Smooth muscle cell (in vitro differentiated cells): ENCODE results near the gene CDH23. TPM values are rescaled to one million over a fixed set of nuclear protein-coding genes. Genes with fewer than 3 reads are reported as not detected.

Experiments used
- DNase-seq: peaks from one replicate; lab custom pipeline; 2025; ENCODE audit not compliant: unreplicated experiment; lab: John Stamatoyannopoulos, UW
- H2AFZ ChIP-seq: fragments of 200-600 bp; sonication (generic); 2 replicates; pipeline ENCODE4 v1.6.0; 2016; ENCODE audit warnings: antibody characterized with exemption, low read depth, mild to moderate bottlenecking
- H3F3A ChIP-seq: fragments of 200-600 bp; sonication (generic); 2 replicates; pipeline ENCODE4 v1.6.0; 2017; ENCODE audit warnings: antibody characterized with exemption, low read depth
- H3K27ac ChIP-seq: fragments of 200-600 bp; sonication (generic); 2 replicates; pipeline ENCODE4 v1.5.1; 2016; ENCODE audit warnings: low read depth, mild to moderate bottlenecking
- H3K27me3 ChIP-seq: fragments of 200-600 bp; sonication (generic); 2 replicates; pipeline ENCODE4 v1.6.1; 2016; ENCODE audit warnings: low read depth, mild to moderate bottlenecking
- H3K36me3 ChIP-seq: fragments of 200-600 bp; sonication (generic); 2 replicates; pipeline ENCODE4 v1.5.1; 2016; ENCODE audit warnings: low read depth
- H3K4me1 ChIP-seq: fragments of 200-600 bp; sonication (generic); 2 replicates; pipeline ENCODE4 v1.5.1; 2016; ENCODE audit warnings: low read depth
- H3K4me2 ChIP-seq: fragments of 200-600 bp; sonication (generic); 2 replicates; pipeline ENCODE4 v1.6.0; 2016; ENCODE audit warnings: mild to moderate bottlenecking
- H3K4me3 ChIP-seq: fragments of 200-600 bp; sonication (generic); 2 replicates; pipeline ENCODE4 v1.5.1; 2016; ENCODE audit warnings: mild to moderate bottlenecking
- H3K79me2 ChIP-seq: fragments of 200-600 bp; sonication (generic); 2 replicates; pipeline ENCODE4 v1.6.0; 2016; ENCODE audit warnings: low read depth, mild to moderate bottlenecking
- H3K9ac ChIP-seq: fragments of 200-600 bp; sonication (generic); 2 replicates; pipeline ENCODE4 v1.6.0; 2016; ENCODE audit warnings: low read depth
- H3K9me3 ChIP-seq: fragments of 200-600 bp; sonication (generic); replicated peaks from 2 replicates; pipeline ENCODE4 v1.5.1; 2016; ENCODE audit warnings: low read depth
- H4K20me1 ChIP-seq: fragments of 200-600 bp; sonication (generic); 2 replicates; pipeline ENCODE4 v1.6.0; 2016; ENCODE audit warnings: low read depth
- WGBS: methylation state at CpG from one replicate; pipeline ENCODE4 v1.1.7; 2016; ENCODE audit warnings: low lambda C conversion rate; 5-methylcytosine and 5-hydroxymethylcytosine counted together
- polyA plus RNA-seq: library from polyadenylated mRNA; unstranded; fragments of >200 nt; fragmentation: Nextera tagmentation; extraction: Ambion mirVana; gene quantifications from 2 replicates; pipeline ENCODE4 v1.2.1, GENCODE V29; 2016
- total RNA-seq: library from RNA; depleted of rRNA; stranded (reverse); fragments of >200 nt; gene quantifications from 2 replicates; pipeline ENCODE4 v1.2.3, GENCODE V29; 2014
- TF ChIP-seq, protein P1 (sequence below): fragments of 200-600 bp; sonication (generic); IDR thresholded peaks from 2 replicates; pipeline ENCODE4 v1.5.1; 2017; ENCODE audit warnings: borderline replicate concordance, mild to moderate bottlenecking, antibody characterized with exemption; ENCODE audit not compliant: insufficient read depth, poor library complexity, severe bottlenecking

Gene CDH23
- total and polyA plus RNA-seq, 2 experiments from 2014 or later = 0.99 to 2.5 TPM

DNA sequence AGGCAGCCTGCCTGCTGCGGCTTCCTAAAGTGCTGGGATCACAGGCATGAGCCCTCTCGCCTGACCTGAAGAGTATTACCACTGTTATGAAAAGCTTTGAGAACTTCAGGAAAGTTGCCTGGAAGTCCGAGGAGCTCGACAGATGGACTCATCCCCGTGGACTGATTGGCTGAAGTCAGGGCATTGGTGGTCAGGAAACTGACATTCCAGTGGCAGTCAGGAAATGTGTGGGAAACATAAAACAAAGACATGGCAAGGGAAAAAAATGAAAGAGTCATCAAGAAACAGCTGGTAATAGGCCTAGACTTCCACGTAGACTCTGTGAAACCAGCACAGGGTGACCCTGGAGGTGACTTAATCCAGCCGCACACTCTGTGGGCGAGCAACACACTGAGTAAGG, 123.3 kb downstream of the CDH23 start:
- Histone ChIP-seq H3K4me1 (peaks cover 8% of the 10 kb centered on the region), H3K27ac (peak overlapping the region; percentile 52), H3K79me2 (no peaks in the 10 kb centered on the region), H3K9me3 (no peaks in the 10 kb centered on the region), H3K4me2 (peak overlapping the region; percentile 33), H3K4me3 (no peak overlapping the region), H3F3A (no peaks in the 10 kb centered on the region), H2AFZ (no peak overlapping the region), H3K27me3 (no peaks in the 10 kb centered on the region), H4K20me1 (no peaks in the 10 kb centered on the region), H3K9ac (no peak overlapping the region), H3K36me3 (no peaks in the 10 kb centered on the region)
- WGBS = 48% methylated on average over 8 of the region's 8 CpGs
- no peak for DNase-seq
- TF ChIP-seq, protein P1, sequence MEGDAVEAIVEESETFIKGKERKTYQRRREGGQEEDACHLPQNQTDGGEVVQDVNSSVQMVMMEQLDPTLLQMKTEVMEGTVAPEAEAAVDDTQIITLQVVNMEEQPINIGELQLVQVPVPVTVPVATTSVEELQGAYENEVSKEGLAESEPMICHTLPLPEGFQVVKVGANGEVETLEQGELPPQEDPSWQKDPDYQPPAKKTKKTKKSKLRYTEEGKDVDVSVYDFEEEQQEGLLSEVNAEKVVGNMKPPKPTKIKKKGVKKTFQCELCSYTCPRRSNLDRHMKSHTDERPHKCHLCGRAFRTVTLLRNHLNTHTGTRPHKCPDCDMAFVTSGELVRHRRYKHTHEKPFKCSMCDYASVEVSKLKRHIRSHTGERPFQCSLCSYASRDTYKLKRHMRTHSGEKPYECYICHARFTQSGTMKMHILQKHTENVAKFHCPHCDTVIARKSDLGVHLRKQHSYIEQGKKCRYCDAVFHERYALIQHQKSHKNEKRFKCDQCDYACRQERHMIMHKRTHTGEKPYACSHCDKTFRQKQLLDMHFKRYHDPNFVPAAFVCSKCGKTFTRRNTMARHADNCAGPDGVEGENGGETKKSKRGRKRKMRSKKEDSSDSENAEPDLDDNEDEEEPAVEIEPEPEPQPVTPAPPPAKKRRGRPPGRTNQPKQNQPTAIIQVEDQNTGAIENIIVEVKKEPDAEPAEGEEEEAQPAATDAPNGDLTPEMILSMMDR = no peak

DNA sequence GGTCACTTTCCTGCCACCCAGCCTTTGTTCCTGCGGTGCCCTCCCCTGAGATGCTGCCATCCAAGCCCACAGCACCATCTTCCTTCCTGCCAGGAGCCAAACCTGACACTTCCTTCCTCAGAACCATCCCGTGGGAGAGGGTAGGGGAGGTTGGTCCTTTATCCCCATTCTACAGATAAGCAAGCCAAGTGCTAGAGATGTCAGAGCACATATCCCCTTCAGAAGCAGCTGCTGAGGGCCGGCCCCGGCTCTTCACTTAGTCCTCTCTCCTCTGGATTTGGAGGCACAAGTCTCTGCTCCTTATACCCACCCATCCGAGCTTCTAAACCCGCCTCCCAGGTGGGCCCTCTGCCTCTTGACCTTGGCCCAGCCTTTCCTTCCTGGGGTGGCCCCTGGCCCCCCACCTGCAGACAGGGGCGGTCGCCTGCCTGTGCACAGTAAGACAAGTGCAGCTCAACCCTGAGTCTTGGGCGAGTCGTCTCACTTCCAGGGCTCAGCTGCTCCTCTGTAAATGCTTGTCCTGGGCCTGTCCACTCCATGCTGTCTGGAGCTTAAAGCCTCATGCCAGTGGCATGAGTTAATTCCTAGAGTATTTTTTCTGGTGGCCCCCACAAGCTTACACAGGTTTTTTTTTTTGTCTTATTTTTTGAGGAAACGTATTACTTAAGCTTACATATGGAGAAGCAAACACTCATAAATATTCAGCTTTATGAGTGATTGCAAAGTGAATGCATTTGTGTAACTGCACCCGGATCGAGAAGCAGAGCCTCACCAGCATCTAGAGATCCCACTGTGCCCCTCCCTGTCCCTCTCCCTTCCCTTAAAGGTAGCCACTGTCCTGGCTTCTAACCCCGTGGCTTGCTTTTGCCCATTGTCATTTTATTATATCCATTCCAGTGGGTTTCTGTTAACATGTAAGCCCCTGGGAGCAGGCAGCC, 125.1 kb downstream of the CDH23 start:
- Histone ChIP-seq H3K27me3 (no peaks in the 10 kb centered on the region), H3F3A (no peaks in the 10 kb centered on the region), H3K27ac (no peak overlapping the region), H3K9ac (no peak overlapping the region), H3K36me3 (no peaks in the 10 kb centered on the region), H3K4me2 (peak overlapping the region; percentile 48), H2AFZ (no peak overlapping the region), H4K20me1 (no peaks in the 10 kb centered on the region), H3K4me3 (no peak overlapping the region), H3K79me2 (no peaks in the 10 kb centered on the region), H3K9me3 (no peaks in the 10 kb centered on the region), H3K4me1 (peaks cover 8% of the 10 kb centered on the region)
- TF ChIP-seq, protein P1 = no peak
- WGBS = 75% methylated on average over 14 of the region's 14 CpGs
- DNase-seq = no peak

DNA sequence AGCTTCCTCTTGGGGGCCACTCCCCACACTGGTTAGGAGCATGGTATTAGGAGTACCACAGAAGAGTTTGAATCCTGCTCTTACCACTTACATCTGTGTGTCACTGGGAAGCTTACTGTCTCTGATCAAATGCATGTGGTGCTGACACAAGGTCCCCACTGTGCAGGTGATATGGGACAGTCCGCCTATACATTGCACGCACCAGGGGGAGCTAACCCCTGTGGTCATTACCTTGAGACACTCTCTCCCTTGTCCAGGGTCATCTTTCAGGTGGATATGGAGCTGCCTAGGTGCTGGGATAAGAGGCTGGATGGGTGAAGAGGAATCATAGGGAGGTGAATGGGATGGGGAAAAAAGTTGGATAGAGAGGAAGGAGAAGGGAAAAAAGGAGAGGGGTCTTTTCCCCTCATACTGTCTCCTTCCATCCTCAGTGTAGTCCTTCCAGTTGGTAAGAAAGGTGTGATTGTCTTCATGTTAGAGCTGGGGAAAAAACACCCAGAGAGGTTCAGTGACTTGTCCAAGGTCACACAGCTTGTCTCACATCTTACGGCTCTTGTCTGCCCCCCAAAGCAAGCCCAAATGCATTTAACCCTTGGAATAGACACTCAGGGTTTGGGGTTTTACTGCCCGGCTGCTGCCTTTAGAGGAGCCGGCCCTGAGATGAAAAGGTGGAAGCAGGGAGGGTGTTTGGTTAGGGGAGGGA, 125.9 kb downstream of the CDH23 start:
- Histone ChIP-seq H3K4me1 (peaks cover 9% of the 10 kb centered on the region), H2AFZ (no peak overlapping the region), H3K9me3 (no peaks in the 10 kb centered on the region), H3K27me3 (no peaks in the 10 kb centered on the region), H3K79me2 (no peaks in the 10 kb centered on the region), H3F3A (no peaks in the 10 kb centered on the region), H3K27ac (no peak overlapping the region), H3K36me3 (no peaks in the 10 kb centered on the region), H4K20me1 (no peaks in the 10 kb centered on the region), H3K4me2 (no peak overlapping the region), H3K4me3 (no peak overlapping the region), H3K9ac (no peak overlapping the region)
- TF ChIP-seq, protein P1 = no peak
- WGBS = 84% methylated on average over 5 of the region's 5 CpGs
- no peak for DNase-seq
